GF-D8 (cell line): Measurements from ENCODE around the gene PLXNA3.

Experiments
- DNase-seq: peaks from one replicate; lab custom pipeline; 2025; lab: John Stamatoyannopoulos, UW

PLXNA3 gene

GRCh38 chrX:154458116-154458953, at the start of gene PLXNA3:
PLXNA3 (plus strand) TSS chrX:154458281; CDS start chrX:154460184, 1,903 bp downstream.
- DNase-seq: no peak

- DNase-seq: no peak
These were observed 49.3 kb upstream of the PLXNA3 start for GRCh38 chrX:154408659-154409221.

DNA sequence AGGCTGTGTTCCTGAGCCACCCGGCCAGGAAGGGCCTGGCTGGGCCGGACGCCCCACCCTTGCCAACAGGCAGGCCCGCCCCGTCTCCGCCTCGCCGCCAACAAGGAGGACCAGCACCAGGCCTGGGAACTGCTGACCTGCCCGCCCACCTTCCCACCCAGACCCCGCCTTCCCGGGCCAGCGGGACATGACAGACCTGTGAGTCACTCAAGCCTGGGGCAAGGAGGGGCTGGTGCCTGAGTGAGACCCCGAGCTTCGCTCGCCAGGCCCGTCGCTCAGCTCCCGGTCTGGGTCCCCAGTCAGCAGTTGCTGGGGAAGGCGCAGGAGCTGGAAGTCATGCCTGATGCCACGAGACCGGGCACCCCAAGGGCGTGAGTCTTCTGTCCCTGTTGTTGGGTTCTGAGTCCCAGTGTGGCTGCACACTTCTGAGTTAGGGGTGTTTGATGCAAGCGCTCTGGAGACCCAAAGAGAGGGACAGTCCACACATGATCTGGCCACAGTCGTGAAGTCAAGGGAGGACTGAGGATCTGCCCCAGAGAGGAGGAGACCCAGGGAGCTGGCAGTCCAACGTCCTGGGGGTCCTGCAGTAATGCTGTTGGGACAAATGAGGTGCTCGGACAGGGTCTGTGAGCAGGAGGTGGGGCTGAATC, 48.7 kb upstream of the PLXNA3 start, which contains the start of gene DNASE1L1:
TSS of gene DNASE1L1 (minus strand) at position 33 of the 650 bp plus-strand sequence. CDS start 3,686 bp downstream, outside the sequence.
- DNase-seq: peak; percentile 53

GRCh38 chrX:154411981-154412340, 46.1 kb upstream of the PLXNA3 start:
- DNase-seq: no peak

DNA sequence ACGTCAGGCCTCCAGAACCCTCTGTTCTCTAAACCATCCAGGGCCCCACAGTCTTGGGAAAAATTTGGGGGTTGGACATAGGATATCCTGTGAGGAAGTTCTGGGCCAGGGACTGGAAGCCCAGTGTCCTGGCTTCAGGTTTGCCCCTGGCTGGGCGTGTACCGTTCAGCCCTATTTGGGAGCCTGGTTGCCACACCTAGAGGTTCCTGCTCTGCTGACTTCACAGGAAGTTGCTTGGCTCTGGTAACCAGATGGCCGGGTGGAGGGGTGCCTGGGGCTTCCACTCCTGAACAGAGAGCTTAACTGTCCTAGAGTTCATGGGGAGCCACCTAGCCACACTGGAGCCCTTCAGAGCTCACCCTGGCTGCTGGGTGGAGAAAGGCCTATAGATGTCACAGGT, 45.6 kb upstream of the PLXNA3 start:
- peak; percentile 55 for DNase-seq

- DNase-seq: no peak
These were observed 44.9 kb upstream of the PLXNA3 start for GRCh38 chrX:154413142-154413541.

DNA sequence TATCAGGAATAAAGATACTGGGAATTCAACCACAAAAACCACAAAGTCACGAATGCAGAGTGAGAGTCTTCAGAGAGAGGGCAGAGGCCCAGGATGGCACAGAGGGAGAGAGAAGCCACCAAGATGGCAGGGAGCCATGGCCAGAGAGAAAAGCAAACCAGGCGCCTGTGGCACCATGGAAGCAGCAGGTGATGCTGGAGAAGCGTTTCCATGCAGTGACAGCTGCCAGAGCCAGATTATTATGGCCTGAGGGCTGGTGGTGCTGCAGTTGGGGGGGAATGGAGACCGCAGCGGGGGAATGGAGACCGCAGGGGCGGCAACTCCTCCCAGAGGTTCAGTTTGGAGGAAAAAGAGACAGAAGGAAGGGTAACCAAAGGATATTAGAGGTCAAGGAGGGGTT, 40.9 kb upstream of the PLXNA3 start:
- DNase-seq: no peak

DNA sequence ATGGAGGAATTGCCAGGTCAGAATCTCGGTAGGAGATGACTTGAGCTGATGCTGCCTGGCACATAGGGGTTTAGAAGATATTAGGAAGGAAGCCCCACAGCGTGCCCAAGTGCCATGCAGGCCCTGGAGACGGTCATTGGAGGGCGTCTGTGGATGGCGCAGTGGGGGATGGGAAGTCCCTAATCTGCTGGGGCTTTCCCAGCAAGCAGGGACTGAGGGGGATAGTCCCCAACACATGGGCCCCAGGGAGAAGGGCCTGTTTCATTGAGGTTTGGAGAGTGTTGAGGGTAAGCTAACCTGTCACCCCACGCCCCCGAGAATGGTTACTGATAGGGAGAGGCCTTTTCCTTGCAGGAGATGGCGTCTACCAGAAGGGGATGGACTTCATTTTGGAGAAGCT, 38.9 kb upstream of the PLXNA3 start:
- no peak for DNase-seq

- no peak for DNase-seq
These were observed 38.2 kb upstream of the PLXNA3 start for GRCh38 chrX:154419688-154420401.

DNA sequence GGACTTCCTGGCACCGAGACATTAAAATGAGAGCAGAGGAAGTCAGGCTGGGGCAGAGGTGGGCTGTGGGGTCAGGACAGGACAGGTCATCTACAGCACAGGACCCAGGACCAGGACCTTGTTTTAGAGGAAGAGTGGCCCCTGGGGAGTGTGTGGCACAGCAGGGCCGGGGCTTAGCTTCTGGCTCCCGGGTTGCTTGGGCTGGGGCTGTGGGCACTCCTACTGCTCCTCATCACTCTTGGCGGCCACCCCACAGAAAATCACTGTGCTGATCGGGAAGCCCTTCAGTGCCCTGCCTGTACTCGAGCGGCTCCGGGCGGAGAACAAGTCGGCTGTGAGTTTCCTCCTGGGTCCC, 37.7 kb upstream of the PLXNA3 start:
- no peak for DNase-seq

GRCh38 chrX:154426916-154427770, 30.9 kb upstream of the PLXNA3 start:
- no peak for DNase-seq

DNA sequence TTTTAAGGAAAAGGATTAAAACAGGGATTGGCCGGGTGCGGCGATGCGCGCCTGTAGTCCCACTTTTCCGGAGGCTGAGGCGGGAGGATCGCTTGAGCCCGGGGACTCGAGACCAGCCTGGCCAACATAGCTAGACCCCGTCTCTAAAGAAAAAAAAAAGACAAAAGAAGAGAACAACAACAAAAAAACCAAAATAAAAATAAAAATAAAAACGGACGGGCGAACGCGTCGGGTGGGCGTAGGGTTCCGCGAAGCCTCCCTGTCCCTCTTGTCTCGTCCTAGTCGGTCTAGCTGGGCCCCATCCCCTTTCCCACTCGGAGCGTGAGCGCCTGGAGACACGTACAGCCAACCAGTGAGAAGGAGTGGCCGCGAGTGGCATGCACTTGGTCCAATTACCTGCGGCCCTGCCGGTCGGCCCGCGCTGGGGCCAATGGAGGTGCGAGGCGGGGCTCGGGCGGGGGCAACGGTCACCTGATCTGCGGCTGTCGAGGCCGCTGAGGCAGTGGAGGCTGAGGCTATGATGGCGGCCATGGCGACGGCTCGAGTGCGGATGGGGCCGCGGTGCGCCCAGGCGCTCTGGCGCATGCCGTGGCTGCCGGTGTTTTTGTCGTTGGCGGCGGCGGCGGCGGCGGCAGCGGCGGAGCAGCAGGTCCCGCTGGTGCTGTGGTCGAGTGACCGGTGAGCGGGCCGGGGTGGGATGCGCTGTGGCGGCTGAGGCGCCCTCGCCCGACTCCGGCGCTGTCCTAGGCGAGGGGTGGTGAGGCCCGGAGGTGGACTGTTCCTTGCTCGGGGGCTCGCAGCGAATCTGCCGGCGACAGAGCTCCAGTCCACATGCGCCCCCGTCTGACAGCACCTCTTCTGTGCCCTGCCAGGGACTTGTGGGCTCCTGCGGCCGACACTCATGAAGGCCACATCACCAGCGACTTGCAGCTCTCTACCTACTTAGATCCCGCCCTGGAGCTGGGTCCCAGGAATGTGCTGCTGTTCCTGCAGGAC, 29.6 kb upstream of the PLXNA3 start, which contains the start of gene ATP6AP1:
TSS of gene ATP6AP1 (plus strand) at position 502 of the 996 bp plus-strand sequence. CDS start at position 518, 16 bp downstream.
- DNase-seq: peak; percentile 68

DNA sequence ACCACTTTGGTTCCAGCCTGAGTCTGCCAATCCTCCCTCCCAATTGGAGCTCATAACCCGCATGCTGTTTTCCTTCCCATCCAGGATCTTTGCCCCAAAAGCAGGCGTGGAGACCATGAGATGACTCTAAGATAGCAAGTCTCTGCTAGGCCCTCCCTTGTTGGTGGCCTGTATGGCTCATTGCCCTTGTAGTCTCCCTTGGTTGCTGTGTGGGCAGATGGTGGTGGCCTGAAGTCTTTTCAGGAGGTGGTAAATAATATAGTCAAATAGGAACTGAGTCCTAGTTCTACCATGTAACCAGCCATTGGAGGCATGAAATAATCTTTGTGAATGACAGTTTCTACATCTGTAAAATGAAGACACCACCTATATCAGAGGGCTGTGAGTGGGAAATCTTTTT, 28.4 kb upstream of the PLXNA3 start:
- DNase-seq: no peak

- peak; percentile 36 for DNase-seq
These were observed 27.6 kb upstream of the PLXNA3 start for GRCh38 chrX:154430479-154430878.

GRCh38 chrX:154430916-154431315, 27.2 kb upstream of the PLXNA3 start:
- peak; percentile 66 for DNase-seq

DNA sequence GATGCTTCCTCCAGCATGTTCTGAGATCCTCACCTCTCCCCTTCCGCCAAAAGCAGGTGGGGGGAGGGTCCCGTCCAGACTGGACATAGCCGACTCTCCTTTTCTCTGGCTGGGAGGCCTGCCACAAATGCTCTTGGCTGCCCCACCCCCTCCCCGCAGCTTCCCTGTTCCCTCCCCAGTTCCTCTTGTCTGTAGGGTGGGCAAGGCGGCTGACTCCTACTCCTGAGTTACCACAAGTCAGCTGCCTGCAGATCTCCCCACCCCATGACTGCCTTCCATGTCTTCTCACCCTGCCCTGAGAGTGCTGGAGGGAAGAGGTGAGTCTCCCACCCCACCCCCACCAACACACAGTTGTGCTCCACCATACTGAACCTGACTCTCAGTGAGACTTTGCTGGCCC, 26.7 kb upstream of the PLXNA3 start:
- peak; percentile 31 for DNase-seq

DNA sequence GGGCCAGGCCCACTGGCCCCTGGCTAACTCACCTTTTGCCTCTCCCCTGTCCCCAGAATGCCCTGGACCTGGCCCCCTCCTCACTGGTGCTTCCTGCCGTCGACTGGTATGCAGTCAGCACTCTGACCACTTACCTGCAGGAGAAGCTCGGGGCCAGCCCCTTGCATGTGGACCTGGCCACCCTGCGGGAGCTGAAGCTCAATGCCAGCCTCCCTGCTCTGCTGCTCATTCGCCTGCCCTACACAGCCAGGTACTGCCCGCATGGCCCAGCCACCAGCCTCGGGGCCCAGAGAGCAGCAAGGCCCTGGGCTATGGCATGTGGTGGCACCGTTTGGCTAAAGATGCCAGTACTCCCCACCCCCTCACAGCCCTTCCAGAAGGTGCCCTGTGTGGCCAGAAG, 25.9 kb upstream of the PLXNA3 start:
- no peak for DNase-seq

DNA sequence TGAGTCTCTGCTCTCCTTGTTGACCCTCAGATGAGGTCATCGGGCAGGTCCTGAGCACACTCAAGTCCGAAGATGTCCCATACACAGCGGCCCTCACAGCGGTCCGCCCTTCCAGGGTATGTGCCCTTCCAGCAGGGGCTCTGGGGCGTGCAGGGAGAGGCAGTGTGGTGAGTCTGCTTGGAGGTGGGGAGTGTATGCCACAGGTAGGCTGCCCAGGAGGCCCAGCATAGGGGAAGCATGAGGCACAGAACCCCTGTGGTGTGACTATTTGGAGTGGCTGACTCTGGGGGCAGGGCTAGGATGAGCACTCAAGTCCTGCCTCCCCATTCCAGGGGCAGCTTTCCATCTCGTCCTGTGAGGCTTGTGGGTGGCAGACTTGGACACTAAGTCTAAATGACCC, 24.5 kb upstream of the PLXNA3 start:
- DNase-seq: no peak

DNA sequence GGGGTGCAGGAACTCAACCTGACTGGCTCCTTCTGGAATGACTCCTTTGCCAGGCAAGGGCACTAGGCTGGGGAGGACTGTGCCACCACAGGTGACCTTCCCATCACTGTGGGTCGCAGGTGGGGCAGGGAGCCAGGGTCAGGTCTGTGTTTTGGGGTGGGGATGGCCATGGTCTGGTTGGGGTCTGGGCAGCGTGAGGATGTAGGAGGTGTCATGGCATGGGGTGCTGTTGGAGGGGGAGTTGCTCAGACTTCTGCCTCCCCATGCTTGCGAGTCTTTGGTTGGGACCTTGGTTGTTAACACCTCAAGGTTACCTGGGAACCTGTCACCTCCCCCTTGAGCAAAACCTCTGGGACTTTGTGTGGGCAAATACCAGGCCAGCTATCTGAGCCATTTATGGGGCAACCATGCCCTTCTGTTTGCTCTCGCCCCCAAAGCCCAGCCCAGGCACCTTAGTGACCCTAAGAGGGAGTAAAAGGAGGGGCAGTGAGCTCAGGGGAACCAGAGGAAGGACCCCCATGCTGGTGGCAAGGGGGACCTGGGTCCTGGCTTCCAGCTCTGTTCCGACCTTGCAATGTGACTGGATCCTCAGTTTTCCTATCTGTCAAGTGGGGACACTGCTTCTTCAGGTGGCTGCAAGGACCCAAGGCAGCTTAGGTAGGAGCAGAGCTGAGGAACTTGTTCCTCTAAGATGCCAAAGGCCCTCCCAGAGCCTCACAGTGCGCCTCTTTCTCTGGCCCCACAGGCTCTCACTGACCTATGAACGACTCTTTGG, 23.5 kb upstream of the PLXNA3 start:
- DNase-seq: no peak
